ENCODE measurements around the gene RGS19. TPM values are rescaled to one million over a fixed set of nuclear protein-coding genes. Genes with fewer than 3 reads are reported as not detected.
A peak's percentile ranks its signal among the peaks of the same experiment; 100 is the strongest.

RGS19 gene
- total and polyA plus RNA-seq, 2 of the 8 experiments (the other 6 are each of a cell fraction or from before 2014, with no cell fraction given), result 12.7 to 16.8 TPM

DNA sequence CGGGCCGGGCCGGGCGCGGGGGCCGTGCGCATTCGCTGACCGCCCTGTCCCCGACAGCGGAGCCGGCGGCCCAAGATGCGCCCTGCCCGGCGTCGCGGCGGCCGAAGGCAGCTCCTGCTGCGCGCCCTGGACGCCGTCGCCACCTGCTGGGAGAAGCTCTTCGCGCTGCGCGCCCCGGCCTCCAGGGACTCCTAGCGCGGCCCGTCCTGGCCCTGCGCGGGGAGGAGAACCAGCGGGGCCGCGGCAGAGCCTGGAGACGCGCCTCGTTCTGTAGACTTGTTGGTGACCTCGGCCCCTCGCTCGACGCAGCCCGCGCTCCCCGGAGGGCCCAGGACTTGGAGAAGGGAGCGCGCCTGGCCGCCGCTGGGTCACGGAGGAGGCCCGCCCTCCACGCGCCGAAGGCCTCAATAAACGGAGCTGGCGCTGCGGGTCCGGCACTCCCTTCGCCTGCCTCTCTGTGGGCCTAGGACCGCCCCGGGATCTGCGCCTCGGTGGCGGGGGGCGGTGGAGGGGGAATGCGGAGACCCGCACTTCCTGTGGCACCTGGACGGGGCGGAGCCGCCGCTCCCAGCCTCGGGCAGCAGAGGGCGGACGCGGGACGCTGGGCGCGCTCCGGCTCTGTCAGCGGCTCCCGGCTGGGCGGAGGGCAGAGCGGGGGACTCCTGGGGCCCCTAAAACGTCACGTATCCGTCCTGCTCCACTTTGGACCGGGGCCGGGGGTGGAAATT is 40.6 kb downstream of the RGS19 start (continued):
- TF ChIP-seq, protein P1, sequence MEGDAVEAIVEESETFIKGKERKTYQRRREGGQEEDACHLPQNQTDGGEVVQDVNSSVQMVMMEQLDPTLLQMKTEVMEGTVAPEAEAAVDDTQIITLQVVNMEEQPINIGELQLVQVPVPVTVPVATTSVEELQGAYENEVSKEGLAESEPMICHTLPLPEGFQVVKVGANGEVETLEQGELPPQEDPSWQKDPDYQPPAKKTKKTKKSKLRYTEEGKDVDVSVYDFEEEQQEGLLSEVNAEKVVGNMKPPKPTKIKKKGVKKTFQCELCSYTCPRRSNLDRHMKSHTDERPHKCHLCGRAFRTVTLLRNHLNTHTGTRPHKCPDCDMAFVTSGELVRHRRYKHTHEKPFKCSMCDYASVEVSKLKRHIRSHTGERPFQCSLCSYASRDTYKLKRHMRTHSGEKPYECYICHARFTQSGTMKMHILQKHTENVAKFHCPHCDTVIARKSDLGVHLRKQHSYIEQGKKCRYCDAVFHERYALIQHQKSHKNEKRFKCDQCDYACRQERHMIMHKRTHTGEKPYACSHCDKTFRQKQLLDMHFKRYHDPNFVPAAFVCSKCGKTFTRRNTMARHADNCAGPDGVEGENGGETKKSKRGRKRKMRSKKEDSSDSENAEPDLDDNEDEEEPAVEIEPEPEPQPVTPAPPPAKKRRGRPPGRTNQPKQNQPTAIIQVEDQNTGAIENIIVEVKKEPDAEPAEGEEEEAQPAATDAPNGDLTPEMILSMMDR (IDR thresholded peaks at IDR 0.05; ENCODE audit: control extremely low read depth in 1 of 3, insufficient read depth in 1 of 3, low read depth in 1 of 3, low read length in 3 of 3), result peak; percentile 73 to 87 (median 84)
- no peak for TF ChIP-seq CHD2 (IDR thresholded peaks at IDR 0.05; ENCODE audit: low read length)
- 0 out of 2 replicates have a peak, but pooled peaks have one; percentile 21 for TF ChIP-seq PHF8 (conservative IDR thresholded peaks at IDR 0.05; ENCODE audit: low read depth, low read length)
- TF ChIP-seq BACH1 (IDR thresholded peaks at IDR 0.05; ENCODE audit: low read length), result no peak
- peak; percentile 66 to 82 for TF ChIP-seq RAD21 (IDR thresholded peaks at IDR 0.05 in 1 of 2, conservative IDR thresholded peaks at IDR 0.05 in 1 of 2; ENCODE audit: low read depth in 2 of 2, low read length in 2 of 2)
- TF ChIP-seq RNF2 (IDR thresholded peaks at IDR 0.05; ENCODE audit: borderline replicate concordance, low read depth, low read length, missing control alignments, poor library complexity, severe bottlenecking), result peak; percentile 54
- peak; percentile 47 for TF ChIP-seq ASH2L (IDR thresholded peaks at IDR 0.05; ENCODE audit: low read length)
- TF ChIP-seq, protein P2, sequence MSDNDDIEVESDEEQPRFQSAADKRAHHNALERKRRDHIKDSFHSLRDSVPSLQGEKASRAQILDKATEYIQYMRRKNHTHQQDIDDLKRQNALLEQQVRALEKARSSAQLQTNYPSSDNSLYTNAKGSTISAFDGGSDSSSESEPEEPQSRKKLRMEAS (IDR thresholded peaks at IDR 0.05), result peak; percentile 36
- peak; percentile 11; the same call in 1 of the 2 replicates for TF ChIP-seq SUZ12 (IDR thresholded peaks at IDR 0.05; ENCODE audit: low read length)
- TF ChIP-seq EZH2 (IDR thresholded peaks at IDR 0.05; ENCODE audit: low read depth, low read length, severe bottlenecking), result peak; percentile 21
- peak; percentile 73; the same call in 1 of the 2 replicates for TF ChIP-seq TCF12 (IDR thresholded peaks at IDR 0.05; ENCODE audit: low read depth, low read length)
- TF ChIP-seq KDM4A (IDR thresholded peaks at IDR 0.05; ENCODE audit: low read depth, low read length, severe bottlenecking), result peak; percentile 70
- no peak for TF ChIP-seq TBP (IDR thresholded peaks at IDR 0.05; ENCODE audit: low read depth, low read length)
- TF ChIP-seq, protein P3, sequence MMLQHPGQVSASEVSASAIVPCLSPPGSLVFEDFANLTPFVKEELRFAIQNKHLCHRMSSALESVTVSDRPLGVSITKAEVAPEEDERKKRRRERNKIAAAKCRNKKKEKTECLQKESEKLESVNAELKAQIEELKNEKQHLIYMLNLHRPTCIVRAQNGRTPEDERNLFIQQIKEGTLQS (IDR thresholded peaks at IDR 0.05; ENCODE audit: insufficient read depth, low read depth, low read length), result no peak
- no peak for TF ChIP-seq POU5F1 (IDR thresholded peaks at IDR 0.05; ENCODE audit: low read depth, low read length)
- peak; percentile 53; the same call in 1 of the 2 replicates for TF ChIP-seq TEAD4 (IDR thresholded peaks at IDR 0.05; ENCODE audit: low read depth, low read length)
